HG03064 (cell line): ENCODE data around the gene RNU2-1.
"Not testable (repeated sequence)": the region's sequence is repeated elsewhere in the genome, so short reads cannot be mapped to it uniquely, and the experiment has no call there.

Source experiments
- ATAC-seq: cut with Tn5 transposase; IDR thresholded peaks from one replicate; pipeline ENCODE4 v1.9.1; 2021; ENCODE audit warnings: low read depth; ENCODE audit not compliant: unreplicated experiment

RNU2-1 gene

DNA sequence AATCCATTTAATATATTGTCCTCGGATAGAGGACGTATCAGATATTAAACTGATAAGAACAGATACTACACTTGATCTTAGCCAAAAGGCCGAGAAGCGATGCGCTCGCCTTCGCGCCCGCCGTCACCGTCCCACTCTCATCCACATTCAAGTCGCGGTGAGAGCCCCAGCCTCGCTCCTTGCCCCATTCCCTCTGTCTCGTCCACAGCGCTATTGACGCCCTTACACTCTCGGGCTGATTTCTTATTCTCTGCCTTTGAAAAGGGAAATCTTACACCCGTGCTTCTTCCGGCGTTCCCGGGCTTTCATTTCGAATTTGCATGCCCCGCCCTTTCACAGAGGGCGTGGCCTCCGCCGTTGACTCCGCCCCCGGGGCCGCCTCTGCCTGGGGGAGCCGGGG is at the start of gene RNU2-1:
RNU2-1 (minus strand) TSS at position 101 of the 400 bp plus-strand sequence.
- ATAC-seq = not testable (repeated sequence)

DNA sequence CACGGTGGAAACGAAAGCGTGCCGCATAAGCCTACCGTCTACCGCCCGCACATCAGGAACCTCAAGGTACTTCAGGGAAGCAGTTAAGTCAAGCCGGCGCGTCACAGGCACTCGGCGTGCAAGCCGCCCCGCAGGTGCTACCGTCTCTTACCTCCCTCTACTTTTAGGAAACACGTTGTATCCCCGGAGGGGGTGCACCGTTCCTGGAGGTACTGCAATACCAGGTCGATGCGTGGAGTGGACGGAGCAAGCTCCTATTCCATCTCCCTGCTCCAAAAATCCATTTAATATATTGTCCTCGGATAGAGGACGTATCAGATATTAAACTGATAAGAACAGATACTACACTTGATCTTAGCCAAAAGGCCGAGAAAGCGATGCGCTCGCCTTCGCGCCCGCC is 39.1 kb upstream of the RNU2-1 start:
- not testable (repeated sequence) for ATAC-seq

- not testable (repeated sequence) for ATAC-seq
These were observed 38.7 kb upstream of the RNU2-1 start for GRCh38 chr17:43272483-43272882.

DNA sequence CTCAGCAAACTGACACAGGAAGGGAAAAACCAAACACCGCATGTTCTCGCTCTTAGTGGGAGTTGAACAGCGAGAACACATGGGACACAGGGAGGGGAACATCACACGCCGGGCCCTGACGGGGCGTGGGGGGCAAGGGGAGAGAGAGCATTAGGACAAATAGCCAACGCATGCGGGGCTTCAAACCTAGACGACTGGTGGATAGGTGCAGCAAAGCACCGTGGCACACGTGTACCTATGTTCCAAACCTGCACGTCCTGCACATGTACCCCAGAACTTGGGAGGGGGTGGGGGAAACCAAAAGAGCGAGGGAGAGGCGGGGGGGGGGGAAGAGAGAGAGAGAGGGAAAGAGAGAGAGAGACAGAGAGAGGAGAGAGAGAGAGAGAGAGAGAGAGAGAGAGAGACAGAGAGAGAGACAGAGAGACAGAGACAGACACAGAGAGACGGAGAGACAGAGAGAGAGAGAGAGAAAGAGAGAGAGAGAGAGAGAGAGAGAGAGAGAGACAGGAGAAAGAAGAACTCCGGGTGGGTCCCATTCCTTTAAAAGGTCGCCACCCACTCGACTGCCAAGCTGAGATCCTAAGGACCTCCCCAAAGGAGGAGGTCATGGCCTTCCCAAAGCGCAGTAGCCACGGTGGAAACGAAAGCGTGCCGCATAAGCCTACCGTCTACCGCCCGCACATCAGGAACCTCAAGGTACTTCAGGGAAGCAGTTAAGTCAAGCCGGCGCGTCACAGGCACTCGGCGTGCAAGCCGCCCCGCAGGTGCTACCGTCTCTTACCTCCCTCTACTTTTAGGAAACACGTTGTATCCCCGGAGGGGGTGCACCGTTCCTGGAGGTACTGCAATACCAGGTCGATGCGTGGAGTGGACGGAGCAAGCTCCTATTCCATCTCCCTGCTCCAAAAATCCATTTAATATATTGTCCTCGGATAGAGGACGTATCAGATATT is 37.1 kb upstream of the RNU2-1 start:
- not testable (repeated sequence) for ATAC-seq

- not testable (repeated sequence) for ATAC-seq
These were observed 12.7 kb upstream of the RNU2-1 start for GRCh38 chr17:43246456-43246855.

DNA sequence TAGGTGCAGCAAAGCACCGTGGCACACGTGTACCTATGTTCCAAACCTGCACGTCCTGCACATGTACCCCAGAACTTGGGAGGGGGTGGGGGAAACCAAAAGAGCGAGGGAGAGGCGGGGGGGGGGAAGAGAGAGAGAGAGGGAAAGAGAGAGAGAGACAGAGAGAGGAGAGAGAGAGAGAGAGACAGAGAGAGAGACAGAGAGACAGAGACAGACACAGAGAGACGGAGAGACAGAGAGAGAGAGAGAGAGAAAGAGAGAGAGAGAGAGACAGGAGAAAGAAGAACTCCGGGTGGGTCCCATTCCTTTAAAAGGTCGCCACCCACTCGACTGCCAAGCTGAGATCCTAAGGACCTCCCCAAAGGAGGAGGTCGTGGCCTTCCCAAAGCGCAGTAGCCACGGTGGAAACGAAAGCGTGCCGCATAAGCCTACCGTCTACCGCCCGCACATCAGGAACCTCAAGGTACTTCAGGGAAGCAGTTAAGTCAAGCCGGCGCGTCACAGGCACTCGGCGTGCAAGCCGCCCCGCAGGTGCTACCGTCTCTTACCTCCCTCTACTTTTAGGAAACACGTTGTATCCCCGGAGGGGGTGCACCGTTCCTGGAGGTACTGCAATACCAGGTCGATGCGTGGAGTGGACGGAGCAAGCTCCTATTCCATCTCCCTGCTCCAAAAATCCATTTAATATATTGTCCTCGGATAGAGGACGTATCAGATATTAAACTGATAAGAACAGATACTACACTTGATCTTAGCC is 7.0 kb upstream of the RNU2-1 start:
- not testable (repeated sequence) for ATAC-seq

DNA sequence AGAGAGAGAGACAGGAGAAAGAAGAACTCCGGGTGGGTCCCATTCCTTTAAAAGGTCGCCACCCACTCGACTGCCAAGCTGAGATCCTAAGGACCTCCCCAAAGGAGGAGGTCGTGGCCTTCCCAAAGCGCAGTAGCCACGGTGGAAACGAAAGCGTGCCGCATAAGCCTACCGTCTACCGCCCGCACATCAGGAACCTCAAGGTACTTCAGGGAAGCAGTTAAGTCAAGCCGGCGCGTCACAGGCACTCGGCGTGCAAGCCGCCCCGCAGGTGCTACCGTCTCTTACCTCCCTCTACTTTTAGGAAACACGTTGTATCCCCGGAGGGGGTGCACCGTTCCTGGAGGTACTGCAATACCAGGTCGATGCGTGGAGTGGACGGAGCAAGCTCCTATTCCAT is 5.8 kb upstream of the RNU2-1 start:
- not testable (repeated sequence) for ATAC-seq

DNA sequence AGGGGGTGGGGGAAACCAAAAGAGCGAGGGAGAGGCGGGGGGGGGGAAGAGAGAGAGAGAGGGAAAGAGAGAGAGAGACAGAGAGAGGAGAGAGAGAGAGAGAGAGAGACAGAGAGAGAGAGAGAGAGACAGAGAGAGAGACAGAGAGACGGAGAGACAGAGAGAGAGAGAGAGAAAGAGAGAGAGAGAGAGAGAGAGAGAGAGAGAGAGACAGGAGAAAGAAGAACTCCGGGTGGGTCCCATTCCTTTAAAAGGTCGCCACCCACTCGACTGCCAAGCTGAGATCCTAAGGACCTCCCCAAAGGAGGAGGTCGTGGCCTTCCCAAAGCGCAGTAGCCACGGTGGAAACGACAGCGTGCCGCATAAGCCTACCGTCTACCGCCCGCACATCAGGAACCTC is 514 bp downstream of the RNU2-1 start:
- not testable (repeated sequence) for ATAC-seq

- not testable (repeated sequence) for ATAC-seq
These were observed 1.6 kb downstream of the RNU2-1 start for GRCh38 chr17:43232021-43232699.

- ATAC-seq = not testable (repeated sequence)
These were observed 2.4 kb downstream of the RNU2-1 start for GRCh38 chr17:43231205-43232020.

GRCh38 chr17:43228020-43228782 is 5.6 kb downstream of the RNU2-1 start, which contains the start of gene CCDC200:
TSS of gene CCDC200 (minus strand) at chr17:43228623. CDS start at chr17:43228554, 69 bp downstream.
- not testable (repeated sequence) for ATAC-seq

DNA sequence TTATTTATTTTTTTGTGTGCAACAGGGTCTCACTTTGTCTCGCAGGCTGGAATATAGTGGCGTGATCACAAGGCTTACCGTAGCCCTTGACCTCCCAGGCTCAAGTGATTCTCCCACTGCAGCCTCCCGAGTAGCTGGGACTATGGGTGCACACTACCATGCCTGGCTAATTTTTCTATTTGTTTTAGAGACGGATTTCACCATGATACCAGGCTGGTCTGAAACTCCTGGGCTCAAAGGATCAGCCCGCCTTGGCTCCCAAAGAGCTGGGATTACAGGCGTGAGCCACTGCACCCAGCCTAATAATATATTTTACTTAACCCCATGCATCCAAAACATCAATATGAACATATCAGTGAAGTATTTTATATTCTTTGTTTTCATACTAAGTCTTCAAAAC is 7.4 kb downstream of the RNU2-1 start:
- no peak for ATAC-seq

DNA sequence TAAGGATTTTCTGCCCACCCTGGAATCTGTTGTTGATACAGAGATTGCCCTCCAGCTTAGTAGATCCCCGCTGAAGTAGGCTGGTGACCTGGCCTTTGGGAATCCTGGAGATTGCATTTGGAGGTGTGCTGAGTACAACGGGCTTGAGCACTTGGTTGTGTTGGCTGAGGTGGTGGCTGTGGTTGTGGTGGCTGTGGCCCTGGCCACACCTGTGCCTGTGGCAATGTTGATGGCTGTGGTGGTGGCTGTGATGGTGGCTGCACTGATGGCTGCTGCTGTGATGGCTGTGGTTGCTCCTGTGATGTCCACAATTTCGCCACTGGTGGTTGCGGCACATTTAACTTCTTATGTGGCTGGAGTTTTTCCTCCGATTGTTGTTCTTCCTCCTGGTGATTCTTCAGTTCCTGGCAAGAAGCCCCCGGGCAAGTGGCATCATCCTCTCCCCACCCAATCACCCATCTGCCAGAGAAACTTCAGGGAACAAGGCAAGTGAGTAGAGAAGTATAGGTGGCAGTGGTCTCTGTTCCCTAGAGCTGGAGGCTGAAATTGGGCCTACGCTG is 9.6 kb downstream of the RNU2-1 start:
- ATAC-seq = no peak

DNA sequence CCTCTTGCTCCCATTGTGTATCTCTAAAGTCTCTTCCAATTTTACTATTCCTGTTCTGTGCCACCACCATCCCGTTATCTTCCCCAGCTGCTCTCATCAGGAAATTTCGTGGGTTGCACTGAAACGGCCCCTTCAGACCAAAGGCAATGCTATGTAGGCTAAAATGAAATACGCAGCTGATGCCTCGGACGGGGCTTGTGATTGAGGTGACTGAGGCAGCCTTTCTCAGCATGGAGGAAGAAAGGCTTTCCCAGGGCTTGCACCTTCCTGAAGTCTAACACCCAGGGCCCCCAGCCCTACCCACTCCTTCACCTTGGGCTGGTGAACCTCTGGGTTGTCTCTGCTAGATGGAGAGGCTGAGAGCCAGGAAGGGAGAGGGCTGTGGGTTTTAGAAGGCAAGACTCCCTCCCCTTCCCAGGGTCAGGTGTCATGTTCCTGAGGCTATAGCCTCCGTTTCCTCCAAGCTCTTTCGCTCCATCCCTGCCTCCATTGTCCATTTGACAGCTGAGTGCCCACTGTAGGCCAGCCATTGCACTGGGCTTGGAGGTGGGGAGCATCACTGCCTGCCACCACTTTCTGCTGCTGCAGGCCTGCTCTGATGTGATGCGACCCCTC is 13.2 kb downstream of the RNU2-1 start:
- ATAC-seq = no peak

- ATAC-seq = no peak
These were observed 13.9 kb downstream of the RNU2-1 start for GRCh38 chr17:43219746-43220380.

GRCh38 chr17:43219001-43219400 is 14.8 kb downstream of the RNU2-1 start:
- ATAC-seq = no peak

- no peak for ATAC-seq
These were observed 16.1 kb downstream of the RNU2-1 start for GRCh38 chr17:43217614-43218087.
